LNCAP (cell line): ENCODE measurements around the gene CPSF2.
A peak's percentile ranks its signal among the peaks of the same experiment; 100 is the strongest.

Experiments
- TF ChIP-seq, protein P1 (sequence below): fragments of 450-650 bp; IDR thresholded peaks from 2 replicates; pipeline ENCODE4 v1.5.1; 2017; ENCODE audit warnings: mild to moderate bottlenecking

CPSF2 gene

DNA sequence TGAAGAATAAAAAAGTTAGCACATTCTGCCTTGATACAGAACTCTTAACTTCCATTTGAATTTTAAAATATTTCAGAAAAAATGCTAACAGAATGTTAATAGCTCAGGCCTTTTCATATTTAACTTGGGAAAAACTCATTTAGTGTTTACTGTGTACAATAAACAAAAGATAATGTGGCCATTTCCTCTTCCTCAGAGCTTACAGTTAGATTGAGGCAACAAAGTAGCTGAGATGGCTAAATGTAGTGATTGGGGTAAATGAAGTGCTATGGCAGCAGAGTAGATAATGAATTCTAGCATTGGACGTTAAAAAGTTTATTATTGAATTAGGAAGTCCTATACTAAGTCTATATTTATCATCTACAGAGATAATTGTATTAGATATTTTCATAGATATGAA, 12.7 kb downstream of the CPSF2 start:
- TF ChIP-seq, protein P1, sequence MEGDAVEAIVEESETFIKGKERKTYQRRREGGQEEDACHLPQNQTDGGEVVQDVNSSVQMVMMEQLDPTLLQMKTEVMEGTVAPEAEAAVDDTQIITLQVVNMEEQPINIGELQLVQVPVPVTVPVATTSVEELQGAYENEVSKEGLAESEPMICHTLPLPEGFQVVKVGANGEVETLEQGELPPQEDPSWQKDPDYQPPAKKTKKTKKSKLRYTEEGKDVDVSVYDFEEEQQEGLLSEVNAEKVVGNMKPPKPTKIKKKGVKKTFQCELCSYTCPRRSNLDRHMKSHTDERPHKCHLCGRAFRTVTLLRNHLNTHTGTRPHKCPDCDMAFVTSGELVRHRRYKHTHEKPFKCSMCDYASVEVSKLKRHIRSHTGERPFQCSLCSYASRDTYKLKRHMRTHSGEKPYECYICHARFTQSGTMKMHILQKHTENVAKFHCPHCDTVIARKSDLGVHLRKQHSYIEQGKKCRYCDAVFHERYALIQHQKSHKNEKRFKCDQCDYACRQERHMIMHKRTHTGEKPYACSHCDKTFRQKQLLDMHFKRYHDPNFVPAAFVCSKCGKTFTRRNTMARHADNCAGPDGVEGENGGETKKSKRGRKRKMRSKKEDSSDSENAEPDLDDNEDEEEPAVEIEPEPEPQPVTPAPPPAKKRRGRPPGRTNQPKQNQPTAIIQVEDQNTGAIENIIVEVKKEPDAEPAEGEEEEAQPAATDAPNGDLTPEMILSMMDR, result no peak

DNA sequence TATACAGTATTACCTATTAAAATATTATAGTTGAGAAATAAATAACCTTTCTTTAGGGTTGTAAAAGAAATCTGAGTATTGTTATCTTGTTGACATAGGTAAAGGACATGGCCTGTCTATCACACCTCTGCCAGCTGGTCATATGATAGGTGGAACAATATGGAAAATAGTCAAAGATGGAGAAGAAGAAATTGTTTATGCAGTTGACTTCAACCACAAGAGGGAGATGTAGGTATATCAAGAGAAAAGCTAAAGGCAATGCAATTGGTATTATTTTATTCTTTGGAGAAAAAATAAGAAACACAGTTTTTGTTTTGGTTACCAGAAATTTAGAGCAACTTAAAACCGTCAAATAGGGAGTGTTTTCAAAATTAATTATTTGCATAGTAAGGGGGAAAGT, 13.5 kb downstream of the CPSF2 start:
- TF ChIP-seq, protein P1, result peak; percentile 82

DNA sequence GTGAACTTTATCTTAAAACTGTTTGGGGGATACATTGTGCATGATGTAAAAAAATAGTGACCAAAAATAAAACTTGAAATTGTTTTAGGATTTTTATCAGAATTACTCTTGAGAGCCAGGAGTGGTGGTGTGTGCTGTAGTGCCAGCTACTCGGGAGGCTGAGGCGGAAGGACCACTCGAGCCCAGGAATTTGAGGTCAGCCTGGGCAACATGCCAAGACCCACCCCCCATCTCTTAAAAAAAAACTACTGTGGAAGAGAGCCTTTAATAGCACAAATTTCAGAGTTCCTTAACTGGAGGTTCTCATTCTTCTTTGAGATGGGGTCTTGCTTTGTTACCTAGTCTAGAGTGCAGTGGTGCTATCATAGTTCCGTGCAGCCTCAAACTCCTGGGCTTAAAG, 21.5 kb downstream of the CPSF2 start:
- TF ChIP-seq, protein P1, result no peak

DNA sequence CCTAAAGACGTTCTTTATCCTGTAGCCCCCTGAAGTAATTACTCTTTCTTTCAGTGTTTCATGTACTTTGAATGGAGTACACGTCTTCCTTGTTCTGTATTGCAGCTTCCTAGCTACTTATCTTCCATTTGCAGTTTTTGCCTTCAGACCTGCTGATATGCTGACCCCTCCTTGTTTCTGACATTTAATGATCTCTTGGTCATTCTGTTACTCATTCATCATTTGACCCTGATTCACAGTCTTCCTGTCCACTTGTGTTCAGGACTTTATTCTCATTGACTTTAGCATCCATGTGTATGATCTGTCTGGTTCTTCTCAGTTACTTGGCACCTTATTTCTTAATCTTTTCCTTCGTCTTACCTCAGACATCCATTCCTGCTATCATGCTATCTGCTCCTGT, 22.2 kb downstream of the CPSF2 start:
- TF ChIP-seq, protein P1, result no peak

DNA sequence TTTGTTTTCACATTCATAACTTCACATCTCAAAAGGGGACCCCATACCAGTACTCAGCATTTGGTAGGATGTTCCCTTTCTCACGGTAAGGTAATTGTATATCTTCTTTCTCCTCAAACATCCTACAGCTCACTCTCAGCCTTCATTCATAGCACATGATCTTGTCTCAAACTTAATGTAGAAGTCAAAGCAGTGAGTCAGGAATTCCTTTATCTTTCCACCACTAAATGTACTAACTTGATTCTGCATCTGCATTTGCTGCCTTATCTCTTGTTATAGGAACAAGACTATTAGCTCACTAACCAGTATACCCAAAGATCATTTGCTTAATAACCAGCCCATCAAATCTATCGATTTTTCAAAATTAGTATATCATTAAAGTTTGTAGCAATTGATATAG, 22.9 kb downstream of the CPSF2 start:
- TF ChIP-seq, protein P1, result no peak

DNA sequence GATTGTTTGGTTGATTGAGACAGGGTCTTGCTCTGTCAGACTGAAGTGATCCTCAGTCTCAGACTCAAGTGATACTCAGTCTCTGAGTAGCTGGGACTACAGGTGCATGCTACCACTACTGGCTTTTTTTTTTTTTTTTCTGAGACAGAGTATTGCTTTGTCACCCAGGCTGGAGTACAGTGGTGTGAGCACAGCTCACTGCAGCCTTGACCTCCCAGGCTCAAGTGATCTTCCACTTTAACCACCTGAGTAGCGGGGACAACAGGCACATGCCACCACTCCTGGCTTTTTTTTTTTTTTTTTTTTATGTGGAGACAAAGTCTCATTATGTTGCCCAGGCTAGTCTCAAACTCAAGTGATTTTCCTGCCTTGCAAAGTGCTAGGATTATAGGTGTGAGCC, 31.8 kb downstream of the CPSF2 start:
- TF ChIP-seq, protein P1, result no peak

DNA sequence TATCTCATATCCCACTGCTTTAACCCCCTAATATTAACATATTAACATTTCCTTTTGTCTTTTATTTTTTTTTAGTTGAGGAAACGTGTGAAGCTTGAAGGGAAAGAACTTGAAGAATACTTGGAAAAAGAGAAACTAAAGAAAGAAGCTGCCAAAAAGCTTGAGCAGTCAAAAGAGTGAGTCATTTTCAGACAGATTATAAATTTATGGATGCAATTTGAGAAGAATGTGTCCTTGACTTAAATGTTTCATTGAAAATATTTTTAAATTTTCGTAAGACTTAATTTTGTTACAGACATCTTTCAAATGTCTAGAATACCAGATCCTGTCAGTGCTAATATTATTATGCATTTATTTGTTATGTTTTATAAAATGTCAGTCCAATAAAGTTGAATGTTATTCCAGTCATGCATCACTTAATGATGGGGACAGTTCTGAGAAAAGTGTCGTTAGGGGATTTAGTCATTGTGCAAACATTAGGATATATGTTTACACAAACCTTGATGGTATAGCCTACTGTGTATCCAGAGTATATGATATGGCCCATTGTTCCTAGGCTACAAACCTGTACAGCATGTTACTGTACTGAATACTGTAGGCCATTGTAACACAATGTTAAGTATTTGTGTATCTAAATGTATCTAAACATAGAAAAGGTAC, 32.6 kb downstream of the CPSF2 start:
- TF ChIP-seq, protein P1, result no peak

DNA sequence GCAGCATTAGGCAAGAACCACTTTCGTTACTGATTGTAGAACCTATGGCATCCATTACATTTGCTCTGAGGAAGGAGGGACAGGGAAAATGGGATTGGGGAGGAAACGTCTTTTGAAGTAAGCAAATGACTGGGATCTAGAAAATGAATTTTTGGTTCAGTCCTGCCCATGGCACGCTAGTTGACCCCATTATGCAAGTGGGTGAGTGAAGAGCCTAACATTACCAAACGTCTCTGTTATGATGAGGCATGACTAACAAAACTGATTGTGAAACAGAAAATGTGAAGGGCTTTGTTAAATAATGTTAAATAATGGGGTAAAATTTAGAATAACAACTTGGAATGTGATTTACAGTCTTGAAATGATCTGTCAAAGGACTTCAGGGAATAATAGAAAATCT, 38.9 kb downstream of the CPSF2 start:
- TF ChIP-seq, protein P1, result no peak
